NCI-H146 treated with DMSO at 0.1 percent for 48 hours (cell line): ENCODE data around the gene TCP11L2.

Experiments
- DNase-seq: peaks from one replicate; lab custom pipeline; 2025; ENCODE audit not compliant: unreplicated experiment; lab: John Stamatoyannopoulos, UW

Gene TCP11L2

GRCh38 chr12:106392759-106393158 lies 90.2 kb downstream of the TCP11L2 start:
- DNase-seq = no peak
